Astrocyte (in vitro differentiated cells and primary cell): ENCODE results near the gene HMMR. TPM values are rescaled to one million over a fixed set of nuclear protein-coding genes. Genes with fewer than 3 reads are reported as not detected.

Source experiments
- DNase-seq: peaks from one replicate; pipeline ENCODE4 v3.0.0-alpha.2; 2010; ENCODE audit warnings: low read depth
- FAIRE-seq: peaks from 2 replicates; lab custom pipeline; 2011; peaks lifted over from hg19 to GRCh38; lab: Jason Lieb, UNC
- H2AFZ ChIP-seq: 2 replicates; pipeline ENCODE4 v1.6.0; 2012; ENCODE audit warnings: low read depth, low read length, inconsistent platforms
- H3K27ac ChIP-seq: 2 replicates; pipeline ENCODE4 v1.5.1; 2011; ENCODE audit warnings: low read depth, low read length, inconsistent platforms
- H3K27me3 ChIP-seq: 2 replicates; pipeline ENCODE4 v1.6.0; 2011; ENCODE audit warnings: low read length, inconsistent platforms; ENCODE audit not compliant: insufficient read depth
- H3K36me3 ChIP-seq: 2 replicates; pipeline ENCODE4 v1.5.1; 2011; ENCODE audit warnings: low read length, inconsistent platforms; ENCODE audit not compliant: insufficient read depth
- H3K4me1 ChIP-seq: 2 replicates; pipeline ENCODE4 v1.5.1; 2011; ENCODE audit warnings: low read length, inconsistent platforms; ENCODE audit not compliant: insufficient read depth
- H3K4me2 ChIP-seq: 2 replicates; pipeline ENCODE4 v1.6.0; 2012; ENCODE audit warnings: low read length, inconsistent platforms
- H3K4me3 ChIP-seq: 2 replicates; pipeline ENCODE4 v1.5.1; 2011; ENCODE audit warnings: low read depth, mild to moderate bottlenecking, low read length, inconsistent platforms; ENCODE audit not compliant: insufficient read depth
- H3K79me2 ChIP-seq: 2 replicates; pipeline ENCODE4 v1.6.0; 2012; ENCODE audit warnings: mild to moderate bottlenecking, low read length, inconsistent platforms; ENCODE audit not compliant: insufficient read depth
- H3K9ac ChIP-seq: 2 replicates; pipeline ENCODE4 v1.6.0; 2012; ENCODE audit warnings: mild to moderate bottlenecking, low read length, inconsistent platforms
- H3K9me3 ChIP-seq: 2 replicates; pipeline ENCODE4 v1.5.1; 2012; ENCODE audit warnings: low read depth, mild to moderate bottlenecking, low read length, inconsistent platforms; ENCODE audit not compliant: insufficient read depth
- H4K20me1 ChIP-seq: 2 replicates; pipeline ENCODE4 v1.6.0; 2012; ENCODE audit warnings: low read length, inconsistent platforms; ENCODE audit not compliant: insufficient read depth
- H3K27ac Mint-ChIP-seq: one replicate; pipeline ENCODE4 v1.8.0; 2021; ENCODE audit warnings: mild to moderate bottlenecking, mixed read lengths; ENCODE audit not compliant: unreplicated experiment
- H3K27me3 Mint-ChIP-seq: one replicate; pipeline ENCODE4 v1.8.0; 2021; ENCODE audit warnings: low read depth, mixed read lengths; ENCODE audit not compliant: unreplicated experiment
- H3K36me3 Mint-ChIP-seq: one replicate; pipeline ENCODE4 v1.8.0; 2021; ENCODE audit warnings: low read depth, mixed read lengths; ENCODE audit not compliant: unreplicated experiment
- H3K4me1 Mint-ChIP-seq: one replicate; pipeline ENCODE4 v1.8.0; 2021; ENCODE audit warnings: low read depth, mixed read lengths; ENCODE audit not compliant: unreplicated experiment
- H3K4me3 Mint-ChIP-seq: one replicate; pipeline ENCODE4 v1.8.0; 2021; ENCODE audit warnings: mild to moderate bottlenecking, moderate library complexity, mixed read lengths; ENCODE audit not compliant: unreplicated experiment
- H3K9me3 Mint-ChIP-seq: one replicate; pipeline ENCODE4 v1.8.0; 2021; ENCODE audit warnings: mild to moderate bottlenecking, mixed read lengths; ENCODE audit not compliant: unreplicated experiment
- CTCF ChIP-seq: IDR thresholded peaks from 2 replicates; pipeline ENCODE4 v1.5.1; 2011; ENCODE audit warnings: low read depth, mild to moderate bottlenecking, inconsistent platforms, low read length, moderate library complexity; ENCODE audit not compliant: insufficient read depth
- EZH2 ChIP-seq: IDR thresholded peaks from 2 replicates; pipeline ENCODE4 v1.6.1; 2012; ENCODE audit warnings: mild to moderate bottlenecking, low read length, inconsistent platforms; ENCODE audit not compliant: insufficient read depth
- total RNA-seq: library from RNA; stranded (reverse); gene quantifications from 2 replicates; pipeline ENCODE4 v1.2.1, GENCODE V29; 2021

Gene HMMR
- total RNA-seq, 1 donor from 2014 or later, result 4.0 TPM

- Histone ChIP-seq H3K9me3 (no peaks in the 10 kb centered on the region), H2AFZ (no peak overlapping the region), H3K79me2 (peaks cover 20% of the 10 kb centered on the region), H4K20me1 (no peaks in the 10 kb centered on the region), H3K4me2 (no peak overlapping the region), H3K4me3 (no peak overlapping the region), H3K27ac (no peak overlapping the region), H3K36me3 (peaks cover 12% of the 10 kb centered on the region), H3K9ac (no peak overlapping the region), H3K4me1 (no peaks in the 10 kb centered on the region), H3K27me3 (no peaks in the 10 kb centered on the region)
- H3K27ac Mint-ChIP-seq, result no peak overlapping the region
- H3K27me3 Mint-ChIP-seq, result no peaks in the 10 kb centered on the region
- FAIRE-seq (no peak), DNase-seq (no peak)
- no peaks in the 10 kb centered on the region for H3K4me1 Mint-ChIP-seq
- no peak overlapping the region for H3K4me3 Mint-ChIP-seq
- H3K36me3 Mint-ChIP-seq, result no peaks in the 10 kb centered on the region
- no peaks in the 10 kb centered on the region for H3K9me3 Mint-ChIP-seq
- TF ChIP-seq EZH2 (no peak), CTCF (no peak)
Observed at GRCh38 chr5:163467682-163468081, 7.2 kb downstream of the HMMR start.

GRCh38 chr5:163473635-163474243, 13.3 kb downstream of the HMMR start:
- no peak overlapping the region for H3K4me2 ChIP-seq
- no peak overlapping the region for H3K9ac ChIP-seq
- H3K4me1 ChIP-seq, result no peaks in the 10 kb centered on the region
- no peaks in the 10 kb centered on the region for H3K79me2 ChIP-seq
- no peaks in the 10 kb centered on the region for H3K36me3 Mint-ChIP-seq
- peaks cover 5% of the 10 kb centered on the region for H3K4me1 Mint-ChIP-seq
- no peaks in the 10 kb centered on the region for H3K27me3 ChIP-seq
- no peak for TF ChIP-seq EZH2
- TF ChIP-seq CTCF, result no peak
- H3K9me3 ChIP-seq, result no peaks in the 10 kb centered on the region
- H3K27ac Mint-ChIP-seq, result no peak overlapping the region
- DNase-seq (peak; percentile 11), FAIRE-seq (peak; percentile 76)
- H3K4me3 Mint-ChIP-seq, result no peak overlapping the region
- no peaks in the 10 kb centered on the region for H4K20me1 ChIP-seq
- no peak overlapping the region for H2AFZ ChIP-seq
- H3K4me3 ChIP-seq, result no peak overlapping the region
- H3K27me3 Mint-ChIP-seq, result no peaks in the 10 kb centered on the region
- H3K9me3 Mint-ChIP-seq, result no peaks in the 10 kb centered on the region
- H3K36me3 ChIP-seq, result peaks cover 21% of the 10 kb centered on the region
- no peak overlapping the region for H3K27ac ChIP-seq

- H3K9me3 ChIP-seq, result no peaks in the 10 kb centered on the region
Observed at GRCh38 chr5:163475411-163475810, 15.0 kb downstream of the HMMR start.

More at GRCh38 chr5:163475411-163475810, 15.0 kb downstream of the HMMR start:
- Histone ChIP-seq H3K27me3 (no peaks in the 10 kb centered on the region), H3K36me3 (peaks cover 16% of the 10 kb centered on the region), H3K79me2 (no peaks in the 10 kb centered on the region), H4K20me1 (no peaks in the 10 kb centered on the region), H2AFZ (no peak overlapping the region), H3K9ac (no peak overlapping the region), H3K4me2 (no peak overlapping the region), H3K27ac (no peak overlapping the region), H3K4me3 (no peak overlapping the region), H3K4me1 (no peaks in the 10 kb centered on the region)
- DNase-seq (no peak), FAIRE-seq (no peak)
- Mint-ChIP-seq H3K36me3 (no peaks in the 10 kb centered on the region), H3K4me1 (peaks cover 9% of the 10 kb centered on the region), H3K27ac (no peak overlapping the region), H3K9me3 (no peaks in the 10 kb centered on the region), H3K4me3 (no peak overlapping the region), H3K27me3 (no peaks in the 10 kb centered on the region)
- TF ChIP-seq CTCF, result no peak
- TF ChIP-seq EZH2, result no peak
